ENCODE measurements around the gene ANO7. TPM values are rescaled to one million over a fixed set of nuclear protein-coding genes. Genes with fewer than 3 reads are reported as not detected.
A peak's percentile ranks its signal among the peaks of the same experiment; 100 is the strongest.

ANO7 gene
- total RNA-seq, 1 experiment from 2014 or later, result 5.2 TPM

GRCh38 chr2:241224018-241224850 is 35.8 kb downstream of the ANO7 start:
- H2AK5ac ChIP-seq (ENCODE audit: insufficient read length, low read length), result no peak overlapping the region
- no peaks in the 10 kb centered on the region for H3K23me2 ChIP-seq (ENCODE audit: insufficient read length, low read depth, low read length, poor library complexity, severe bottlenecking)
- WGBS (ENCODE audit: extremely low coverage, insufficient read length, low lambda C conversion rate), result no CpG with 5 or more reads among the region's 26 CpGs
- H3K27ac ChIP-seq (ENCODE audit: insufficient read length, low read depth, low read length), result no peak overlapping the region
- H3T11ph ChIP-seq (ENCODE audit: low read length), result no peak overlapping the region
- no peak overlapping the region for H4K5ac ChIP-seq (ENCODE audit: insufficient read length, low read depth, low read length)
- no peak for DNase-seq
- H3K9ac ChIP-seq (ENCODE audit: extremely low read depth, insufficient read length, low read length), result no peak overlapping the region
- no peak overlapping the region for H2BK120ac ChIP-seq (ENCODE audit: low read depth, low read length, poor library complexity, severe bottlenecking)
- no peak overlapping the region for H3K14ac ChIP-seq (ENCODE audit: insufficient read depth, low read length)
- no peaks in the 10 kb centered on the region for H3K27me3 ChIP-seq (ENCODE audit: insufficient read depth, low read length)
- no peak; the same call in 2 of the 3 replicates for TF ChIP-seq CTCF (conservative IDR thresholded peaks at IDR 0.05)
- H2BK15ac ChIP-seq (ENCODE audit: low read depth, low read length), result no peak overlapping the region
- no peak overlapping the region for H2BK5ac ChIP-seq (ENCODE audit: insufficient read length, low read length)
- no peak overlapping the region for H3K4ac ChIP-seq (ENCODE audit: low read depth, low read length)
- H4K91ac ChIP-seq (ENCODE audit: insufficient read length, low read depth, low read length), result no peak overlapping the region
- no peaks in the 10 kb centered on the region for H3K9me3 ChIP-seq (ENCODE audit: control insufficient read depth, low read depth, low read length)
- H3K4me2 ChIP-seq (ENCODE audit: insufficient read depth, insufficient read length, low read length), result no peak overlapping the region
- H3K4me3 Mint-ChIP-seq, result peak overlapping the region in 1 of 2 experiments; percentile 9; a peak in 2 of 5 replicates
- H4K8ac ChIP-seq (replicated peaks; ENCODE audit: insufficient read length, low read depth, low read length), result no peak overlapping the region
- no peak overlapping the region for H3K18ac ChIP-seq (ENCODE audit: insufficient read length, low read depth, low read length)
- no peaks in the 10 kb centered on the region; the same call in 1 of the 2 replicates for H3K79me2 ChIP-seq (ENCODE audit: insufficient read depth, low read length)
- H4K20me1 ChIP-seq (ENCODE audit: control insufficient read depth, insufficient read depth, insufficient read length), result peaks cover 2% of the 10 kb centered on the region
- H3K27me3 Mint-ChIP-seq (ENCODE audit: low read depth), result no peaks in the 10 kb centered on the region; the same call in 1 of the 2 replicates
- no peak overlapping the region for H3K56ac ChIP-seq (ENCODE audit: insufficient read length, low read depth, low read length)
- H2BK20ac ChIP-seq (ENCODE audit: low read depth, low read length, poor library complexity, severe bottlenecking), result no peak overlapping the region
- peaks cover 6 to 22% of the 10 kb centered on the region in 2 experiments for H3K4me1 Mint-ChIP-seq
- peak overlapping the region; percentile 44 to 79 (median 64); a peak in 4 of 7 replicates for H3K27ac Mint-ChIP-seq
- no peak overlapping the region for H2AFZ ChIP-seq (ENCODE audit: low read length)
- no peak overlapping the region for H3K23ac ChIP-seq (ENCODE audit: insufficient read length, low read depth, low read length)
- H3K9me3 Mint-ChIP-seq, result peaks cover 0 to 2% of the 10 kb centered on the region in 2 experiments; a peak in 2 of 5 replicates
- H3K36me3 Mint-ChIP-seq (ENCODE audit: insufficient read depth in 1 of 3, low read depth in 3 of 3), result peaks cover 10 to 38% (median 32%) of the 10 kb centered on the region in 3 experiments; a peak in 6 of 7 replicates
- no peaks in the 10 kb centered on the region for H3K79me1 ChIP-seq (ENCODE audit: insufficient read depth, low read depth, low read length, poor library complexity, severe bottlenecking)
- no peaks in the 10 kb centered on the region for H3K4me1 ChIP-seq (ENCODE audit: insufficient read depth, low read length)
- H2BK12ac ChIP-seq (ENCODE audit: insufficient read length, low read depth, low read length), result no peak overlapping the region
